ENCODE measurements around the gene HLA-DOA. TPM values are rescaled to one million over a fixed set of nuclear protein-coding genes. Genes with fewer than 3 reads are reported as not detected.

HLA-DOA gene
- total and polyA plus RNA-seq, 7 donors: 1.5 to 42.0 (median 2.4) TPM

- Histone ChIP-seq H3K4me1 (peaks cover 0 to 28% (median 18%) of the 10 kb centered on the region in 4 donors), H3K27me3 (no peaks in the 10 kb centered on the region), H3K4me3 (peak within 1 kb of the TSS; percentile 70 to 87 (median 78)), H3K9me3 (no peaks in the 10 kb centered on the region), H3K27ac (peak within 1 kb of the TSS; percentile 98 to 99 (median 98)), H3K36me3 (peaks cover 8 to 11% (median 11%) of the 10 kb centered on the region in 4 donors)
- DNase-seq: peak; percentile 99
- 0 to 1% methylated on average over 62 of the region's 62 CpGs for WGBS, 2 donors
- intact Hi-C loops (cut with DNase I): loop anchor here (5.0 kb wide), 4 partner anchors 36 to 771 kb away; partner anchors contain the start of genes HSD17B8, RXRB and SLC39A7
- TF ChIP-seq EP300 (IDR thresholded peaks at IDR 0.05) (peak in 1 of 4 donors; percentile 11), POLR2AphosphoS5 (IDR thresholded peaks at IDR 0.05) (peak; percentile 95 to 99 (median 96)), POLR2A (IDR thresholded peaks at IDR 0.05) (peak; percentile 94 to 96)
- TF ChIP-seq, protein P1, sequence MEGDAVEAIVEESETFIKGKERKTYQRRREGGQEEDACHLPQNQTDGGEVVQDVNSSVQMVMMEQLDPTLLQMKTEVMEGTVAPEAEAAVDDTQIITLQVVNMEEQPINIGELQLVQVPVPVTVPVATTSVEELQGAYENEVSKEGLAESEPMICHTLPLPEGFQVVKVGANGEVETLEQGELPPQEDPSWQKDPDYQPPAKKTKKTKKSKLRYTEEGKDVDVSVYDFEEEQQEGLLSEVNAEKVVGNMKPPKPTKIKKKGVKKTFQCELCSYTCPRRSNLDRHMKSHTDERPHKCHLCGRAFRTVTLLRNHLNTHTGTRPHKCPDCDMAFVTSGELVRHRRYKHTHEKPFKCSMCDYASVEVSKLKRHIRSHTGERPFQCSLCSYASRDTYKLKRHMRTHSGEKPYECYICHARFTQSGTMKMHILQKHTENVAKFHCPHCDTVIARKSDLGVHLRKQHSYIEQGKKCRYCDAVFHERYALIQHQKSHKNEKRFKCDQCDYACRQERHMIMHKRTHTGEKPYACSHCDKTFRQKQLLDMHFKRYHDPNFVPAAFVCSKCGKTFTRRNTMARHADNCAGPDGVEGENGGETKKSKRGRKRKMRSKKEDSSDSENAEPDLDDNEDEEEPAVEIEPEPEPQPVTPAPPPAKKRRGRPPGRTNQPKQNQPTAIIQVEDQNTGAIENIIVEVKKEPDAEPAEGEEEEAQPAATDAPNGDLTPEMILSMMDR (IDR thresholded peaks at IDR 0.05): no peak
These were observed 41.1 kb downstream of the HLA-DOA start, which contains the start of gene BRD2 for GRCh38 chr6:32968093-32968866. TSS of gene BRD2 (plus strand) at chr6:32968594. CDS start at chr6:32972899, 4,305 bp downstream.

DNA sequence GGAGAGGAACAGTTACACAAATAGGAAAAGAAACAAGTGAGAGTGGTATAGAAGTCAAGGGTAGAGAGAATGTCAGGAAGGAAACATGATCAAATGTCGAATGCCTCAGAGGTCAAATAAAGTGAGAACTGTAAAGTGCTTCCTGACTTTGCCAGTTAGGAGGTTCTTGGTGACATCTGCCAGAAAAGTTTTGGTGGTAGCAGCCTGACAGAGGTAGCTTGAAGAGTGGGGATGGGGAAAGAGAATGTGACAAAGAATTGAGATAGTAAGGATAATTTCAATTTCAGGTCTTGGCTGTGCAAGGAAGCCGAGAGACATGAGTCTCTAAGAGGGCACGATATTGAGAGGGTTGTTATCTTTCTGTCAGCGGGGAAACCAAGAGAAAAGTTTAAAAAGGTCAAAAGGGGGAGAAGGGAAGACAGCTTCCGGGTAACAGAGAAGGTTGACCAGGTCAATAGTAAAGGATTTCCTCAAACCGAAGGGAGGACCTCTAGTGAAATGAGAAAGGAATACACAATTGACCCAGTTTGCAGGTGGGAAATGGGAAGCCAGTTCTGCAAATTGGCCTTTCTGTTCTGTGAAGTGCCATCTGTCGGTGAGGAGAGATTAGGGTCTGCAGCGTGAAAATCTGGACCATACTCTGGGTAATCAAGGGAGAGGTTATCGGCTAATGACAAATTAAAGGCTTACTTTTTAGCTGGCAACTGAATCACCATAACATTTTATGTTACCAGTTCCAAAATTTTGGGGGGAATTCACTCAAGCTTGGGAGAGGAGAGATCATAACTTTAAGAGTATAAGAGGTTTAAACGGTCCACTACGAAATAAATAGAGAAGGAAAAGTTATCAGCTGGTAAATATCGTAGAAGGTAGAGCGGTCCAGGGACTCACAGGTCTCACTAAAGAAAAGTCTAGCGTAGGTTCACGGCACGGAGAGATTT is 42.0 kb downstream of the HLA-DOA start:
- intact Hi-C loops (cut with DNase I): loop anchor here (5.0 kb wide), 4 partner anchors 35 to 770 kb away; partner anchors contain the start of genes HSD17B8, RXRB and SLC39A7
- DNase-seq: no peak
- Histone ChIP-seq H3K4me3 (peak overlapping the region; percentile 70 to 87 (median 78)), H3K36me3 (peaks cover 2 to 3% (median 2%) of the 10 kb centered on the region in 4 donors), H3K27me3 (no peaks in the 10 kb centered on the region), H3K4me1 (peaks cover 0 to 28% (median 18%) of the 10 kb centered on the region in 4 donors), H3K27ac (peak overlapping the region; percentile 98 to 99 (median 98)), H3K9me3 (no peaks in the 10 kb centered on the region)
- WGBS, 2 donors: 3 to 5% methylated on average over 16 of the region's 16 CpGs
- TF ChIP-seq EP300 (IDR thresholded peaks at IDR 0.05) (no peak), POLR2A (IDR thresholded peaks at IDR 0.05) (no peak), POLR2AphosphoS5 (IDR thresholded peaks at IDR 0.05) (peak in 1 of 4 donors; percentile 31)
- TF ChIP-seq, protein P1 (IDR thresholded peaks at IDR 0.05): peak in 3 of 4 experiments; percentile 29 to 53 (median 49)

- Histone ChIP-seq H3K27me3 (no peaks in the 10 kb centered on the region), H3K36me3 (no peaks in the 10 kb centered on the region), H3K27ac (no peak overlapping the region), H3K4me1 (peaks cover 0 to 28% (median 18%) of the 10 kb centered on the region in 4 donors), H3K9me3 (no peaks in the 10 kb centered on the region), H3K4me3 (no peak overlapping the region)
- 78 to 91% methylated on average over 5 of the region's 5 CpGs for WGBS, 2 donors
- intact Hi-C loops (cut with DNase I): loop anchor here (5.0 kb wide), 4 partner anchors 32 to 767 kb away; partner anchors contain the start of genes HSD17B8, RXRB and SLC39A7
- DNase-seq: no peak
- TF ChIP-seq EP300 (IDR thresholded peaks at IDR 0.05) (no peak), POLR2AphosphoS5 (IDR thresholded peaks at IDR 0.05) (no peak), POLR2A (IDR thresholded peaks at IDR 0.05) (no peak)
- TF ChIP-seq, protein P1 (IDR thresholded peaks at IDR 0.05): no peak
These were observed 44.6 kb downstream of the HLA-DOA start for GRCh38 chr6:32964776-32965175.

GRCh38 chr6:32963866-32964265 is 45.5 kb downstream of the HLA-DOA start:
- Histone ChIP-seq H3K36me3 (no peaks in the 10 kb centered on the region), H3K4me3 (no peak overlapping the region), H3K27ac (no peak overlapping the region), H3K4me1 (peaks cover 0 to 28% (median 18%) of the 10 kb centered on the region in 4 donors), H3K9me3 (no peaks in the 10 kb centered on the region), H3K27me3 (no peaks in the 10 kb centered on the region)
- 74 to 75% methylated on average over 1 of the region's 1 CpG for WGBS, 2 donors
- DNase-seq: no peak
- intact Hi-C loops (cut with DNase I): no loop called here
- TF ChIP-seq POLR2A (IDR thresholded peaks at IDR 0.05): no peak
- TF ChIP-seq, protein P1 (IDR thresholded peaks at IDR 0.05): no peak
- TF ChIP-seq POLR2AphosphoS5 (IDR thresholded peaks at IDR 0.05): no peak
- no peak for TF ChIP-seq EP300 (IDR thresholded peaks at IDR 0.05)
